Endothelial cell of umbilical vein (primary cell): ENCODE data around the gene TIGD1. TPM values are rescaled to one million over a fixed set of nuclear protein-coding genes. Genes with fewer than 3 reads are reported as not detected.

Experiments
- BruUV-seq: library from RNA; stranded (reverse); fragments of 400-500 nt; replicated peaks from 2 replicates; lab custom pipeline; 2021; lab: Mats Ljungman, UMichigan
- CTCF ChIA-PET: fragments of 300-600, 350-600 bp; sonication (Branson Sonifier 250); formaldehyde crosslinking; loops from one replicate; lab custom pipeline; 2021; ENCODE audit warnings: antibody characterized with exemption, inconsistent platforms; lab: Charles Lee
- POLR2A ChIA-PET: fragments of 300-600, 350-600 bp; sonication (Branson Sonifier 250); formaldehyde crosslinking; loops from one replicate; lab custom pipeline; 2021; ENCODE audit warnings: antibody characterized with exemption, inconsistent platforms; lab: Charles Lee
- DNase-seq: peaks from one replicate; pipeline ENCODE4 v3.0.0-alpha.2; 2011; ENCODE audit warnings: low read depth, low spot score
- FAIRE-seq: peaks from 2 replicates; lab custom pipeline; 2011; peaks lifted over from hg19 to GRCh38; lab: Jason Lieb, UNC
- H2AFZ ChIP-seq: 2 replicates; pipeline ENCODE4 v1.6.0; 2012; ENCODE audit warnings: low read depth, low read length, control low read depth, inconsistent platforms
- H3K27ac ChIP-seq: 2 replicates; pipeline ENCODE4 v1.5.1; 2011; ENCODE audit warnings: low read depth, mild to moderate bottlenecking, control low read depth, low read length, moderate library complexity; ENCODE audit not compliant: insufficient read depth
- H3K27me3 ChIP-seq, 2 experiments: 2 replicates each; pipeline versions ENCODE4 v1.6.0 to v1.6.1; 2011; ENCODE audit warnings: low read length in 2 of 2, mixed read lengths in 1 of 2; ENCODE audit not compliant: control insufficient read depth in 2 of 2, insufficient read depth in 2 of 2
- H3K36me3 ChIP-seq, 2 experiments: 2 replicates in 1 of 2; 3 replicates in 1 of 2; pipeline ENCODE4 v1.5.1; 2011; ENCODE audit warnings: low read length in 2 of 2, mild to moderate bottlenecking in 1 of 2, moderate library complexity in 1 of 2; ENCODE audit not compliant: control insufficient read depth in 2 of 2, insufficient read depth in 2 of 2; ENCODE audit errors: extremely low read depth in 1 of 2
- H3K4me1 ChIP-seq: 3 replicates; pipeline ENCODE4 v1.5.1; 2011; ENCODE audit warnings: mild to moderate bottlenecking, low read length; ENCODE audit not compliant: control insufficient read depth, insufficient read depth; ENCODE audit errors: extremely low read depth
- H3K4me2 ChIP-seq: 2 replicates; pipeline ENCODE4 v1.6.1; 2011; ENCODE audit warnings: low read length, control low read depth, mixed read lengths; ENCODE audit not compliant: insufficient read depth
- H3K4me3 ChIP-seq, 3 experiments: fragments of 200-600 bp in 1 of 3; sonication (generic), shearing (Covaris generic) in 1 of 3; replicated peaks in 1 of 3; 2 replicates each; pipeline ENCODE4 v1.5.1; 2011 to 2016; ENCODE audit warnings: control low read depth in 3 of 3, low read length in 3 of 3, mild to moderate bottlenecking in 2 of 3, inconsistent platforms in 1 of 3, low read depth in 1 of 3, moderate library complexity in 1 of 3; ENCODE audit not compliant: insufficient read depth in 1 of 3
- H3K79me2 ChIP-seq: 2 replicates; pipeline ENCODE4 v1.6.0; 2012; ENCODE audit warnings: low read length, inconsistent platforms; ENCODE audit not compliant: control insufficient read depth, insufficient read depth
- H3K9ac ChIP-seq: replicated peaks from 2 replicates; pipeline ENCODE3; 2011; ENCODE audit warnings: low read length, control low read depth; ENCODE audit not compliant: insufficient read depth; ENCODE audit errors: extremely low read depth
- H3K9me1 ChIP-seq: replicated peaks from 3 replicates; pipeline ENCODE4 v1.6.0; 2011; ENCODE audit warnings: mild to moderate bottlenecking, low read length; ENCODE audit not compliant: control insufficient read depth, insufficient read depth; ENCODE audit errors: extremely low read depth
- H3K9me3 ChIP-seq: replicated peaks from 2 replicates; pipeline ENCODE4 v1.5.1; 2012; ENCODE audit warnings: low read length, inconsistent platforms; ENCODE audit not compliant: control insufficient read depth, insufficient read depth
- H4K20me1 ChIP-seq: replicated peaks from 2 replicates; pipeline ENCODE3; 2011; ENCODE audit warnings: mild to moderate bottlenecking, low read length; ENCODE audit not compliant: control insufficient read depth, insufficient read depth; ENCODE audit errors: extremely low read depth
- CTCF ChIP-seq, 2 donors: IDR thresholded peaks; 1 replicate in 1 of 2; 2 replicates in 1 of 2; pipeline ENCODE4 v1.5.1; 2011; ENCODE audit warnings: low read length in 2 of 2, mild to moderate bottlenecking in 2 of 2, moderate library complexity in 2 of 2, control low read depth in 1 of 2, inconsistent platforms in 1 of 2, low read depth in 1 of 2; ENCODE audit not compliant: insufficient read depth in 1 of 2; ENCODE audit errors: extremely low read depth in 1 of 2
- EZH2 ChIP-seq: IDR thresholded peaks from 2 replicates; pipeline ENCODE4 v1.6.1; 2012; ENCODE audit warnings: borderline replicate concordance, low read depth, mild to moderate bottlenecking, moderate library complexity, low read length, inconsistent platforms; ENCODE audit not compliant: severe bottlenecking
- FOS ChIP-seq: IDR thresholded peaks from 2 replicates; pipeline ENCODE4 v1.6.1; 2011; ENCODE audit warnings: mild to moderate bottlenecking, low read length, moderate library complexity, borderline replicate concordance; ENCODE audit not compliant: insufficient read depth
- GATA2 ChIP-seq: IDR thresholded peaks from 2 replicates; pipeline ENCODE4 v1.7.0; 2011; ENCODE audit warnings: low read depth, mild to moderate bottlenecking, moderate library complexity, mixed read lengths, low read length; ENCODE audit not compliant: insufficient read length, insufficient read depth
- JUN ChIP-seq: IDR thresholded peaks from 2 replicates; pipeline ENCODE4 v1.6.1; 2011; ENCODE audit warnings: borderline replicate concordance, low read depth; ENCODE audit not compliant: insufficient read length, insufficient read depth
- MAX ChIP-seq: IDR thresholded peaks from 2 replicates; pipeline ENCODE4 v1.6.1; 2011; ENCODE audit not compliant: insufficient read depth, insufficient read length
- MYC ChIP-seq: IDR thresholded peaks from one replicate; pipeline ENCODE4 v1.6.1; 2011; ENCODE audit warnings: mild to moderate bottlenecking, low read depth, low read length
- POLR2A ChIP-seq: IDR thresholded peaks from 2 replicates; pipeline ENCODE4 v1.6.1; 2012; ENCODE audit warnings: low read depth, mild to moderate bottlenecking, control low read depth, low read length
- POLR2AphosphoS5 ChIP-seq: IDR thresholded peaks from 2 replicates; pipeline ENCODE4 v1.6.1; 2012; ENCODE audit warnings: low read depth, mild to moderate bottlenecking, control low read depth, low read length, moderate library complexity; ENCODE audit not compliant: insufficient read depth
- dilution Hi-C: fragments of 300-500 bp; cut with MboI; formaldehyde crosslinking; loops from one replicate; pipeline ENCODE4 v1.15.0; 2019; ENCODE audit warnings: low sequenced_read_pairs; ENCODE audit not compliant: extremely low pct_ligation_motif_present
- intact Hi-C: fragments of 100-400 bp; cut with micrococcal nuclease; formaldehyde crosslinking; loops from one replicate; pipeline ENCODE4 v1.10.0; 2022
- polyA plus RNA-seq, 4 experiments: library from polyadenylated mRNA; depleted of rRNA in 3 of 4; stranded (reverse) in 3 of 4; unstranded in 1 of 4; fragments of >200 nt; gene quantifications; 2 replicates each; pipeline versions ENCODE4 v1.2.1 to v1.2.3, GENCODE V29; 2011 to 2012; ENCODE audit warnings: missing spikeins in 1 of 4
- total RNA-seq: library from RNA; stranded (reverse); gene quantifications from 2 replicates; pipeline ENCODE4 v1.2.3, GENCODE V29; 2021

TIGD1 gene
- total and polyA plus RNA-seq, 2 donors (not counting 3 experiments of a cell fraction or from before 2014, with no cell fraction given): 1.6 to 3.3 TPM

- no peak overlapping the region for H3K4me3 ChIP-seq
- no peaks in the 10 kb centered on the region for H3K79me2 ChIP-seq
- no peak overlapping the region for H3K27ac ChIP-seq
- no TSS peak for BruUV-seq
- H3K27me3 ChIP-seq: no peaks in the 10 kb centered on the region
- H3K36me3 ChIP-seq: no peaks in the 10 kb centered on the region
- intact Hi-C loops: loop anchor here (1.0 kb wide), 1 partner anchor 12 kb away; no protein-coding TSS in a partner anchor
- ChIA-PET POLR2A (no interaction called here), CTCF (interaction anchor here (1.4 kb wide), 1 partner anchor 11 kb away, joined by 5 read pairs; no protein-coding TSS in a partner anchor)
- no peaks in the 10 kb centered on the region for H3K9me3 ChIP-seq
- dilution Hi-C loops: no loop called here
- no peak for DNase-seq
- H3K9ac ChIP-seq: no peak overlapping the region
- TF ChIP-seq EZH2 (no peak), MYC (no peak), GATA2 (no peak), POLR2A (no peak), JUN (no peak), FOS (no peak), MAX (no peak), POLR2AphosphoS5 (no peak), CTCF (IDR thresholded peaks at IDR 0.05; ENCODE audit: extremely low read depth in 1 of 2, insufficient read depth in 1 of 2, low read depth in 1 of 2, low read length in 2 of 2) (no peak)
- no peaks in the 10 kb centered on the region for H4K20me1 ChIP-seq
- peaks cover 10% of the 10 kb centered on the region for H3K4me1 ChIP-seq
- H2AFZ ChIP-seq: no peak overlapping the region
- FAIRE-seq: no peak
- H3K9me1 ChIP-seq: no peaks in the 10 kb centered on the region
- H3K4me2 ChIP-seq: no peak overlapping the region
Measured at GRCh38 chr2:232593982-232594381, 43.6 kb upstream of the TIGD1 start.
